ENCODE measurements around the gene HHIPL1.
"Not testable (repeated sequence)": the region's sequence is repeated elsewhere in the genome, so short reads cannot be mapped to it uniquely, and the experiment has no call there.

The HHIPL1 gene

GRCh38 chr14:99636487-99636886 lies 8.4 kb upstream of the HHIPL1 start:
- no peak for DNase-seq

- DNase-seq: no peak
Observed at GRCh38 chr14:99637624-99638023, 7.3 kb upstream of the HHIPL1 start.

GRCh38 chr14:99642771-99643170 lies 2.2 kb upstream of the HHIPL1 start:
- not testable (repeated sequence) for DNase-seq

- no peak for DNase-seq
Observed at GRCh38 chr14:99643343-99643742, 1.6 kb upstream of the HHIPL1 start.

- DNase-seq: no peak
Observed at GRCh38 chr14:99644035-99644587, 818 bp upstream of the HHIPL1 start.

GRCh38 chr14:99645545-99646505 lies 896 bp downstream of the HHIPL1 start:
- DNase-seq: no peak

GRCh38 chr14:99647411-99647810 lies 2.5 kb downstream of the HHIPL1 start:
- no peak for DNase-seq

GRCh38 chr14:99648027-99648784 lies 3.3 kb downstream of the HHIPL1 start:
- no peak for DNase-seq

GRCh38 chr14:99649219-99649618 lies 4.3 kb downstream of the HHIPL1 start:
- DNase-seq: no peak

- no peak for DNase-seq
Observed at GRCh38 chr14:99649643-99650042, 4.7 kb downstream of the HHIPL1 start.

GRCh38 chr14:99650189-99650588 lies 5.3 kb downstream of the HHIPL1 start:
- DNase-seq: no peak

- DNase-seq: no peak
Observed at GRCh38 chr14:99651953-99652746, 7.2 kb downstream of the HHIPL1 start.

GRCh38 chr14:99654235-99654985 lies 9.5 kb downstream of the HHIPL1 start:
- DNase-seq: no peak

- DNase-seq: no peak
Observed at GRCh38 chr14:99655521-99655920, 10.6 kb downstream of the HHIPL1 start.

GRCh38 chr14:99656171-99656570 lies 11.2 kb downstream of the HHIPL1 start:
- no peak for DNase-seq

GRCh38 chr14:99657645-99658155 lies 12.8 kb downstream of the HHIPL1 start:
- DNase-seq: no peak

- no peak for DNase-seq
Observed at GRCh38 chr14:99658218-99658845, 13.4 kb downstream of the HHIPL1 start.

- DNase-seq: no peak
Observed at GRCh38 chr14:99659333-99659741, 14.4 kb downstream of the HHIPL1 start.

- DNase-seq: no peak
Observed at GRCh38 chr14:99660006-99660566, 15.2 kb downstream of the HHIPL1 start.

- DNase-seq: no peak
Observed at GRCh38 chr14:99660794-99661193, 15.9 kb downstream of the HHIPL1 start.

GRCh38 chr14:99661206-99661605 lies 16.3 kb downstream of the HHIPL1 start:
- not testable (repeated sequence) for DNase-seq
